IMR-90 (cell line): ENCODE measurements around the gene TMEM145.

Experiments used
- BHLHE40 ChIP-seq: fragments of 150-350 bp; IDR thresholded peaks from 2 replicates; pipeline ENCODE4 v1.6.1; 2016; ENCODE audit warnings: mild to moderate bottlenecking, low read depth, low read length
- CEBPB ChIP-seq: IDR thresholded peaks from 2 replicates; pipeline ENCODE4 v1.6.1; 2012; ENCODE audit warnings: low read depth, low read length, improper control_type of control experiment
- CHD1 ChIP-seq: IDR thresholded peaks from 2 replicates; pipeline ENCODE4 v1.6.1; 2012; ENCODE audit warnings: low read depth, low read length, improper control_type of control experiment
- FOS ChIP-seq: fragments of 150-350 bp; IDR thresholded peaks from 2 replicates; pipeline ENCODE4 v1.6.1; 2016; ENCODE audit warnings: low read depth, low read length
- MXI1 ChIP-seq: IDR thresholded peaks from 2 replicates; pipeline ENCODE4 v1.6.1; 2012; ENCODE audit warnings: low read depth, mild to moderate bottlenecking, low read length, moderate library complexity, borderline replicate concordance
- POLR2A ChIP-seq: IDR thresholded peaks from 2 replicates; pipeline ENCODE4 v1.6.1; 2012; ENCODE audit warnings: mild to moderate bottlenecking, low read depth, low read length
- RAD21 ChIP-seq: IDR thresholded peaks from 2 replicates; pipeline ENCODE4 v1.6.1; 2012; ENCODE audit warnings: low read length, improper control_type of control experiment
- RCOR1 ChIP-seq: IDR thresholded peaks from 2 replicates; pipeline ENCODE4 v1.6.1; 2012; ENCODE audit warnings: mild to moderate bottlenecking, low read length, improper control_type of control experiment; ENCODE audit not compliant: insufficient replicate concordance
- RFX5 ChIP-seq: IDR thresholded peaks from 2 replicates; pipeline ENCODE4 v1.8.0; 2012; ENCODE audit warnings: low read depth, mild to moderate bottlenecking, low read length, moderate library complexity
- SMC3 ChIP-seq: fragments of 150-350 bp; IDR thresholded peaks from 2 replicates; pipeline ENCODE4 v1.6.1; 2016; ENCODE audit warnings: low read depth, mild to moderate bottlenecking, antibody characterized with exemption, low read length, moderate library complexity
- TF ChIP-seq, protein P1 (sequence below): conservative IDR thresholded peaks from 2 replicates; pipeline ENCODE4 v1.5.1; 2012; ENCODE audit warnings: mild to moderate bottlenecking, low read depth, low read length, improper control_type of control experiment

DNA sequence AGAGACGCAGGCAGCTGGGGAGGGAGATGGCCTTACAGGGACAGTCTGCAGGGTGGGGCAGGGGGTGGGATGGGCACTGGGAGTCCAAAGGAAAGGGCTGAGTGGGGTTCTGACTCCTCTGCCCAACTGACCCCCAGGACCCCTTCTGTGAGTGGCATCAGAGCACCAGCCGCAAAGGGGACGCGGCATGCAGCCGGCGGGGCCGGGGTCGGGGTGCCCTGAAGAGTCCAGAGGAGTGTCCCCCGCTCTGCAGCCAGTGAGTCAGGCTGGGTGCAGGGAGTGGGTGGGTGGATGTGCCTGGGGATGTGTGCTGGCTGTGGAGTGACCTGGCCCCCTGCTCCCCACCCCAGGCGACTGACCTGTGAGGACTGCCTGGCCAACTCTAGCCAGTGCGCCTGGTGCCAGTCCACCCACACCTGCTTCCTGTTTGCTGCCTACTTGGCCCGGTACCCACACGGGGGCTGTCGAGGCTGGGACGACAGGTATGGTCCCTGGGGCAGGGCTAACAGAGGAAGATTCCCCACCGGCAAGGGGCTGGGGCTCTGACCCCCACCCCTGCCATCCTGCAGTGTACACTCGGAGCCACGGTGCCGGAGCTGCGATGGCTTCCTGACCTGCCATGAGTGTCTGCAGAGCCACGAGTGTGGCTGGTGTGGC is 38.1 kb downstream of the TMEM145 start:
- TF ChIP-seq, protein P1, sequence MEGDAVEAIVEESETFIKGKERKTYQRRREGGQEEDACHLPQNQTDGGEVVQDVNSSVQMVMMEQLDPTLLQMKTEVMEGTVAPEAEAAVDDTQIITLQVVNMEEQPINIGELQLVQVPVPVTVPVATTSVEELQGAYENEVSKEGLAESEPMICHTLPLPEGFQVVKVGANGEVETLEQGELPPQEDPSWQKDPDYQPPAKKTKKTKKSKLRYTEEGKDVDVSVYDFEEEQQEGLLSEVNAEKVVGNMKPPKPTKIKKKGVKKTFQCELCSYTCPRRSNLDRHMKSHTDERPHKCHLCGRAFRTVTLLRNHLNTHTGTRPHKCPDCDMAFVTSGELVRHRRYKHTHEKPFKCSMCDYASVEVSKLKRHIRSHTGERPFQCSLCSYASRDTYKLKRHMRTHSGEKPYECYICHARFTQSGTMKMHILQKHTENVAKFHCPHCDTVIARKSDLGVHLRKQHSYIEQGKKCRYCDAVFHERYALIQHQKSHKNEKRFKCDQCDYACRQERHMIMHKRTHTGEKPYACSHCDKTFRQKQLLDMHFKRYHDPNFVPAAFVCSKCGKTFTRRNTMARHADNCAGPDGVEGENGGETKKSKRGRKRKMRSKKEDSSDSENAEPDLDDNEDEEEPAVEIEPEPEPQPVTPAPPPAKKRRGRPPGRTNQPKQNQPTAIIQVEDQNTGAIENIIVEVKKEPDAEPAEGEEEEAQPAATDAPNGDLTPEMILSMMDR, result no peak
- TF ChIP-seq CEBPB, result no peak
- no peak for TF ChIP-seq RCOR1
- no peak for TF ChIP-seq BHLHE40
- no peak for TF ChIP-seq POLR2A
- TF ChIP-seq FOS, result no peak
- TF ChIP-seq CHD1, result no peak
- TF ChIP-seq SMC3, result no peak
- TF ChIP-seq RFX5, result no peak
- no peak for TF ChIP-seq RAD21
- TF ChIP-seq MXI1, result no peak
